HEK293T (cell line): ENCODE measurements around the gene SLIT2.

Experiments
- CTCF ChIA-PET: fragments of 350-600 bp; formaldehyde crosslinking; extraction: SDS; loops from one replicate; lab custom pipeline; 2021; ENCODE audit warnings: antibody characterized with exemption, inconsistent platforms; lab: Yijun Ruan, JAX
- POLR2A ChIA-PET: fragments of 350-600 bp; formaldehyde crosslinking; extraction: SDS; loops from one replicate; lab custom pipeline; 2020; ENCODE audit warnings: antibody characterized with exemption, inconsistent platforms; lab: Yijun Ruan, JAX
- DNase-seq: peaks from one replicate; pipeline ENCODE4 v3.0.0; 2012; ENCODE audit warnings: mixed read lengths; ENCODE audit errors: extremely low spot score
- ARNT ChIP-seq: fragments of 450-650 bp; IDR thresholded peaks from 2 replicates; pipeline ENCODE4 v1.6.1; 2017; ENCODE audit warnings: mild to moderate bottlenecking
- BHLHE40 ChIP-seq: fragments of 450-650 bp; IDR thresholded peaks from 2 replicates; pipeline ENCODE4 v1.6.1; 2016; ENCODE audit warnings: mild to moderate bottlenecking, moderate library complexity, borderline replicate concordance
- CTBP1 ChIP-seq: fragments of 450-650 bp; IDR thresholded peaks from 2 replicates; pipeline ENCODE4 v1.6.1; 2016; ENCODE audit warnings: borderline replicate concordance
- ELF4 ChIP-seq: fragments of 450-650 bp; IDR thresholded peaks from 2 replicates; pipeline ENCODE4 v1.6.1; 2017; ENCODE audit warnings: antibody characterized with exemption
- FOXA1 ChIP-seq: fragments of 450-650 bp; IDR thresholded peaks from 2 replicates; pipeline ENCODE4 v1.6.1; 2016; ENCODE audit warnings: mild to moderate bottlenecking
- FOXK2 ChIP-seq: fragments of 450-650 bp; IDR thresholded peaks from 2 replicates; pipeline ENCODE4 v1.6.1; 2016; ENCODE audit warnings: mild to moderate bottlenecking
- FOXM1 ChIP-seq: fragments of 450-650 bp; IDR thresholded peaks from 2 replicates; pipeline ENCODE4 v1.6.1; 2017; ENCODE audit warnings: mild to moderate bottlenecking, borderline replicate concordance
- HDGF ChIP-seq: fragments of 450-650 bp; IDR thresholded peaks from 2 replicates; pipeline ENCODE4 v1.6.1; 2017; ENCODE audit warnings: antibody characterized with exemption, borderline replicate concordance
- L3MBTL2 ChIP-seq: fragments of 450-650 bp; conservative IDR thresholded peaks from 2 replicates; pipeline ENCODE4 v1.6.1; 2016; ENCODE audit warnings: mild to moderate bottlenecking
- LEF1 ChIP-seq: fragments of 450-650 bp; IDR thresholded peaks from 2 replicates; pipeline ENCODE4 v1.6.1; 2017; ENCODE audit warnings: mild to moderate bottlenecking, borderline replicate concordance
- NFRKB ChIP-seq: fragments of 450-650 bp; IDR thresholded peaks from 2 replicates; pipeline ENCODE4 v1.6.1; 2016; ENCODE audit warnings: mild to moderate bottlenecking, moderate library complexity
- SP1 ChIP-seq: fragments of 450-650 bp; IDR thresholded peaks from 2 replicates; pipeline ENCODE4 v1.6.1; 2017
- SUZ12 ChIP-seq: fragments of 450-650 bp; IDR thresholded peaks from 2 replicates; pipeline ENCODE4 v1.6.1; 2016; ENCODE audit warnings: mild to moderate bottlenecking
- TARDBP ChIP-seq: fragments of 450-650 bp; IDR thresholded peaks from 2 replicates; pipeline ENCODE4 v1.6.1; 2016
- ZNF384 ChIP-seq: fragments of 450-650 bp; IDR thresholded peaks from 2 replicates; pipeline ENCODE4 v1.6.1; 2016
- TF ChIP-seq, protein P1 (sequence below): fragments of 450-650 bp; IDR thresholded peaks from 2 replicates; pipeline ENCODE4 v1.6.1; 2016

The SLIT2 gene

DNA sequence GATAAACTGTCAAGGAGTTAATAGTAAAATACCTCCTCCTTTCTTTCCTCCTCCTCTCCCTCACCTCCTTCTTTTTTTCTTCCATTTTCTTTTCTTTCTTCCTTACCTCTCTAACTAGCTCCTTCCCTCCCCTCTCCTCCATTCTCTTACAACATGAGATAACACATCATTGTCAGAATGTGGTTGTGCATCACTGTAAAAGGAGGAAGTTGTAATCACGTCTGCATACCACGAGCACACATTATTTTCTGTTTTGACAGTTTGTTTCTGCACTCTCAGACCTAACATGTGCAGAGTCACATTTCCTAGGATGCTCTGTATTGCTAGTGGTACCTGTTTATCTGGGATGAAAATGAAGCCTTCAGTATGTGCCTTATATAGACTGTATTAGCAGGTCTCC is 9.1 kb downstream of the SLIT2 start:
- POLR2A ChIA-PET, result interaction anchor here (0.8 to 5.1 kb wide), 3 partner anchors 8 to 31 kb away, joined by 3 to 25 read pairs (median 3); partner anchors contain the start of gene SLIT2
- CTCF ChIA-PET, result no interaction called here
- TF ChIP-seq ARNT, result no peak
- TF ChIP-seq NFRKB, result no peak
- no peak for TF ChIP-seq TARDBP
- no peak for TF ChIP-seq SUZ12
- TF ChIP-seq LEF1, result no peak
- no peak for TF ChIP-seq ELF4
- TF ChIP-seq, protein P1, sequence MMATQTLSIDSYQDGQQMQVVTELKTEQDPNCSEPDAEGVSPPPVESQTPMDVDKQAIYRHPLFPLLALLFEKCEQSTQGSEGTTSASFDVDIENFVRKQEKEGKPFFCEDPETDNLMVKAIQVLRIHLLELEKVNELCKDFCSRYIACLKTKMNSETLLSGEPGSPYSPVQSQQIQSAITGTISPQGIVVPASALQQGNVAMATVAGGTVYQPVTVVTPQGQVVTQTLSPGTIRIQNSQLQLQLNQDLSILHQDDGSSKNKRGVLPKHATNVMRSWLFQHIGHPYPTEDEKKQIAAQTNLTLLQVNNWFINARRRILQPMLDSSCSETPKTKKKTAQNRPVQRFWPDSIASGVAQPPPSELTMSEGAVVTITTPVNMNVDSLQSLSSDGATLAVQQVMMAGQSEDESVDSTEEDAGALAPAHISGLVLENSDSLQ, result no peak
- no peak for TF ChIP-seq FOXK2
- TF ChIP-seq FOXM1, result no peak
- no peak for TF ChIP-seq CTBP1
- no peak for TF ChIP-seq SP1
- TF ChIP-seq BHLHE40, result no peak
- TF ChIP-seq HDGF, result no peak
- no peak for TF ChIP-seq L3MBTL2
- no peak for TF ChIP-seq ZNF384
- no peak for TF ChIP-seq FOXA1
- DNase-seq, result no peak

GRCh38 chr4:20262221-20262620 is 10.5 kb downstream of the SLIT2 start:
- ChIA-PET CTCF (interaction anchor here (0.7 kb wide), 1 partner anchor 677 kb away, joined by 3 read pairs; no protein-coding TSS in a partner anchor), POLR2A (interaction anchor here (5.1 kb wide), 1 partner anchor 9 kb away, joined by 25 read pairs; the partner anchor contains the start of gene SLIT2)
- no peak for DNase-seq
- TF ChIP-seq, protein P1, result no peak
- no peak for TF ChIP-seq ZNF384
- TF ChIP-seq FOXM1, result no peak
- no peak for TF ChIP-seq FOXK2
- TF ChIP-seq BHLHE40, result no peak
- TF ChIP-seq SP1, result no peak
- no peak for TF ChIP-seq LEF1

DNA sequence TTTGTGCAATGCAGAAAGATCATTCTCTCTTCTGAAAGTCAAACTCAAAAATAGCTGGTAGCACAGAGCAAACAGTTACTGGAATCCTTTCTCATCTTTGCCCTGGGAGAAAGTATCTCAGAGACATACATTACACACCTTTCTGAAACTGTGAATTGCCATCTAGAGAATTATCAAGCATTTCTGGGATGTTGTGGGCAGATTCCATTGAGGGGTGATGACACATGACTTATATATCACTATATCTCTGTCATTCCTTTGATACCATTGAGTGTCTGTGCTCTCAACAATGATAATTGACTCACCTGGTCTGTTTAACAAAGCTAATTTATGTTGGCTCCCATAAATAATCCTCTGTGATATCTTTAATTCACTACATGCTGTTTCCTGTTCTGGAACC is 13.0 kb downstream of the SLIT2 start:
- TF ChIP-seq BHLHE40 (no peak), SP1 (no peak), FOXM1 (no peak), TARDBP (no peak), FOXK2 (no peak), SUZ12 (no peak), ZNF384 (no peak), NFRKB (no peak), CTBP1 (no peak), HDGF (no peak)
- TF ChIP-seq, protein P1, result no peak
- DNase-seq, result no peak
- POLR2A ChIA-PET, result interaction anchor here (5.1 kb wide), 1 partner anchor 12 kb away, joined by 25 read pairs; the partner anchor contains the start of gene SLIT2
- CTCF ChIA-PET, result no interaction called here

- ChIA-PET CTCF (interaction anchor here (0.7 kb wide), 1 partner anchor 156 kb away, joined by 3 read pairs; no protein-coding TSS in a partner anchor), POLR2A (interaction anchor here (3.8 kb wide), 1 partner anchor 13 kb away, joined by 25 read pairs; the partner anchor contains the start of gene SLIT2)
Observed at GRCh38 chr4:20265726-20266125, 14.0 kb downstream of the SLIT2 start.

GRCh38 chr4:20266215-20267082 is 14.7 kb downstream of the SLIT2 start:
- TF ChIP-seq FOXA1, result no peak
- TF ChIP-seq CTBP1, result no peak
- no peak for TF ChIP-seq NFRKB
- TF ChIP-seq ZNF384, result no peak
- DNase-seq, result no peak
- POLR2A ChIA-PET, result interaction anchor here (3.8 kb wide), 1 partner anchor 13 kb away, joined by 25 read pairs; the partner anchor contains the start of gene SLIT2
- CTCF ChIA-PET, result interaction anchor here (0.6 to 1.0 kb wide), 2 partner anchors 153 to 415 kb away, joined by 4 read pairs; no protein-coding TSS in a partner anchor

More at GRCh38 chr4:20265726-20266125, 14.0 kb downstream of the SLIT2 start:
- TF ChIP-seq ARNT (no peak), FOXK2 (no peak), FOXM1 (no peak), HDGF (no peak), SUZ12 (no peak), ELF4 (no peak), FOXA1 (no peak)
- no peak for DNase-seq

GRCh38 chr4:20268028-20268427 is 16.3 kb downstream of the SLIT2 start:
- no peak for DNase-seq
- POLR2A ChIA-PET, result interaction anchor here (3.8 kb wide), 1 partner anchor 15 kb away, joined by 25 read pairs; the partner anchor contains the start of gene SLIT2
- CTCF ChIA-PET, result no interaction called here
- TF ChIP-seq FOXK2, result no peak
